IPS-NIHi11 (cell line): ENCODE measurements around the gene TJP1.
"Not testable (repeated sequence)": the region's sequence is repeated elsewhere in the genome, so short reads cannot be mapped to it uniquely, and the experiment has no call there.

ENCODE experiments used
- DNase-seq: peaks from one replicate; pipeline ENCODE4 v3.0.0; 2012; ENCODE audit warnings: mixed read lengths, low spot score

The TJP1 gene

GRCh38 chr15:29699791-29700190, 122.5 kb downstream of the TJP1 start:
- DNase-seq: no peak

DNA sequence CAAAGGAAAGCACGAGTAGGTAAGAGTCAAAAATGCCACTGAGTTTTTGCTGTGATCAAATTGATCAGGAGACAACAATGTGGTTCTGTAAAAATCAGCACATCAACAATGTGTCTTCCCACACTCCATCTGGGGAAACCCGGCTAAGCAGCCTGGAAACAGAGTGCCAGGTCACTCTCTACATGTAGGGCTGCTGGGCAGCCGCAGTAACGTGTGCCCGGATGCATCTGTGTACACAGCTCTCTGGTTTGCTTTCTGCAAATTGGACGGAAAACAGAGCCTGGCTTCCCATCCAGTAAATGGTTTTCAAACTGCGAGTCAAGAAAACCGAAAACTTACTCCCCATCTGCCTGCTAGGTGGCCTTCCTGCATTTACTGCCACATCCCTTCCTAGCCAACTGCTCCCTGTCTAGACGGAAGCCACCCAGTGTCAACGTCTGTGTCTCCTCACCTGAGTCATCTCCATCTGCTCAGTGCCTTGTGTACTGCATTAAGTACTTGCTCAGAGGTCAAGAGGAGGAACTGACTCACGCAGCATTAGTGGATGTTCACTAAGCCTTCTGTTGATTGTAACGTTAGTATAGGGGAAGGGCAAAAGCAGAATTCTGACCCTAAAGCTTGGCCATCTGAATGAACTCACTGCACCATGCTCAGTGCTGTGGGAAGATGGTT, 124.1 kb downstream of the TJP1 start:
- no peak for DNase-seq

DNA sequence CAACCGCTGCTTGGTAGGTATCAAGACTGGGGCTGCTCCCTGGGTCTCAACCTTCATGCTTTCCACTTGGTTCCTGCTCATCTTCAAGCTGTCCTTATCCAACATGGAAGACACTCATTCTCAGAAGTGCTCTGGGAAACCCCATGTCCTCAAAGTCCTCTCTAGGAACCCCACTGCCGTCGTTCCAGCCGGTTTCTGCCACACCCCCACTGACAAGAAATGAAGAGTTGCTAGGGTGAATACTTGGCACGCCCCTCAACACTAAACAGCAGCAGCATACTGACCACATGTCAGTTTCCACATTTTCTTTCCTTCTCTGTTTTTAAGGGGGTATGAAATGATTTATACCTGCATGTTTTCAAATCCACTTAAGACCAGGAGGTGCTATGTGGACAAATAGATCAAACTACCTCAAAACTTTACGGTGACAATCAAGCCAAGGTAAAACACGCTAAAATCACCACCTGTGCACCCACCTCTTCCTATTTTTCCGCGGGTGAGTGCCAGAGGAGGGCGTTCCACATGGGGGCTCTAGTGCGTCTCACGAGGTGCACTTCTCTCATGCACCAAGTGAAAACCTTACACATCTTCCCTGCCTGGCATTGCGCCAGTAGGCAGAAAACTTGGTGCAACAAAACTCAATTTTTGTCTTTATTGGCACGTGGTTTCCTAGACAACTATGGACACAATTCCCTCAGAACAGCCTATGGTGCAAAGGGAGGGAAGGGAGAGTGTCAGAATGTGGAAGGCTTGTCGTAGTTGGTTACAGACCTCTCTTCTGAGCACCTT, 125.1 kb downstream of the TJP1 start:
- no peak for DNase-seq

- not testable (repeated sequence) for DNase-seq
Measured at GRCh38 chr15:29696506-29696905, 125.8 kb downstream of the TJP1 start.

DNA sequence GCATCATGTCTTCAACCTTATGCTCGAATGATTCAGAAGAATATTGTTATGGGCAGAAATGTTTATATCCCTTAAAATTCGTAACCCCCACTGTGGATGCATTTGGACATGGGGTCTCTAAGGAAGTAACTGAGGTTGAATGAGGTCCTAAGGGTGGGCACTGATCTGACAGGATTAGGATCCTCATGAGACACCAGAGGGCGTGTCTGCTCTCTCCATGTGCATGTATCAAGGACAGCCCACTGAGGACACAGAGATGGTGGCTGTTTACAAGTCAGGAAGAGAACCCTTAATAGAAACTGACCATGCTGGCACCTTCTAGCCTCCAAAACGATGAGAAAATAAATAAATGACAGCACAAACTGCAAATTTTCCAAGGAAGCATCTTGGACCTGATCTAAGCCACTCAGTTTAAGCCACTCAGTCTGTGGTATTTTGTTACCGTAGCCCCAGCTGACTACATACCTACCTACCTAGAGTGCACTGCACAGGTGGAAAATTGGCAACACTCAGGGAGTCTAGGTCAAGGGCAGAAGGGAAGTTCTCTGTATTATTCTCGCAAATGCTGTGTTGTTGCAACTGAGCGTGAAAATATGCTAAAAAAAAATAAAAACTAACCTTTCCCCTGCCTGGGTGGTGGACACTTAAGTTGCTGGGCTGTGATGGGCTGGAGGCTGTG, 126.6 kb downstream of the TJP1 start:
- DNase-seq: no peak

GRCh38 chr15:29693225-29693624, 129.0 kb downstream of the TJP1 start:
- no peak for DNase-seq

GRCh38 chr15:29692527-29692926, 129.7 kb downstream of the TJP1 start:
- no peak for DNase-seq

- no peak for DNase-seq
Measured at GRCh38 chr15:29690765-29691475, 131.3 kb downstream of the TJP1 start.

DNA sequence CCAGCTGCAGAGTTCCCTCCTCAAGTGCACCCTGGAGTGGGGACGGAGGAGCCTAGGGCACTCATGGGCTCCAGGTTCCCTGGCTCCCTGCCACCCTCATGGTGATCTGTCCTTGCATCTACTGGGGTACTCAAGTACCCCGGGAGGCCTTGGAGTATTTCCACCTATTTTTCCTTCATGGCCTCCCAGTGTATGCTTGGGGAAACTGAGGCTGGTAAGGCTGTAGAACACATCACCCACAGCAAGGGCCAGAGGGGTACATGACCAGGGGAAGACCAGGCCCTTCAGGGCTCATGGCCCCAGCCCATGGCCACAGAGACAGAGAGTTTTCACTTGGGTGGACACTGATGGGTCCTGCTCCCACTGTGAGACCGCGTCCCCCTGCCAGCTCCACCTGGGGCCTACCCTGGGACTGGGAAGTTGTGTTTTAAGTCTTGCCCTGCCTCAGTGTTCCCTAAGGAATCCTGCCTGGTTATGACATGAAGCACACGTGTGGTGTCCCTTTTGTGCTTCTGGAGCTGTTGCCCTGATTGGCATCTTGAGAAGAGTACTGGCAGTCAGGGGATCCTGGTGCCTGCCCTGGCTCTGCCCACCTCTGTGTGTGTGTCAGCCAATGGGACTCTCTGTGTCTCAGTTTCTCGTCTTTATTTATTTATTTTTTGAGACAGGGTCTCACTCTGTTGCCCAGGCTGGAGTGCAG, 132.8 kb downstream of the TJP1 start:
- no peak for DNase-seq

DNA sequence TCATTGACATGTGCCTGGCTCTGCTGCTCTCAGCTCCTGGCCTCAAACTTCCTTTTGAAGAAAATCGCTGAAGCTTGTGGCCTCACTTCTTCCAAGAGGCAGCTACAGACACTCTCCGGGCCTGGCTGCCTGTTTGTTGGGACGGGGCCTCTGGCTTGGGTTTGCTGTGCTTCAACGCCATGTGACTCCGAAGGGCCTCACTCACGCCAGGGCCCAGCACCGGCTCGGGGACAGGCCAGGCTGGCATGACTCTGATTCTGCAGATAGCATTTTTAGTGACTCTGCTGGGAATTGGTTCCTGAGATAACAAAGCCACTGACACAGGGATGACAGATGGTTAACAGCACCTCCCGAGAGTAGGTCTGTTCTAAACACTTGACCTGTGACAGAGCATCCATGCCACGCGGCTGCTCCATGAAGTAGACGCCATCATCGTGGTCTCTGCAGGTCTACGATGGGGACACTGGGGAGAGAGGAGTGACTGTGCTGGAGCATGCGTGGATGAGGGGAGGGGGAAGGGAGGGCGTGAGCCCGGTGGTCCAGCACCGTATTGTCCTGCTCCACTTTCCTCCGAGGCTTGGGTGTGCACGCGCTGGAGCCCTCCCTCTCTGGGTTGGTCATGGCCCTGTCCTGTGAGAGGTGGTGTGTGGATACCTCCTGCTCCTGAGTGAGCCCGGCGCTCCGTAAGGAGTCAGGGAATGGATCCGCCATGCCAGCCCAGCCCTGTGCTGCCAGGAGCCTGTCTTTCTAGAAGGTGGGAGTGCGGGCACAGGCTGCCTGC, 133.6 kb downstream of the TJP1 start:
- no peak for DNase-seq

- no peak for DNase-seq
Measured at GRCh38 chr15:29687939-29688505, 134.2 kb downstream of the TJP1 start.

DNA sequence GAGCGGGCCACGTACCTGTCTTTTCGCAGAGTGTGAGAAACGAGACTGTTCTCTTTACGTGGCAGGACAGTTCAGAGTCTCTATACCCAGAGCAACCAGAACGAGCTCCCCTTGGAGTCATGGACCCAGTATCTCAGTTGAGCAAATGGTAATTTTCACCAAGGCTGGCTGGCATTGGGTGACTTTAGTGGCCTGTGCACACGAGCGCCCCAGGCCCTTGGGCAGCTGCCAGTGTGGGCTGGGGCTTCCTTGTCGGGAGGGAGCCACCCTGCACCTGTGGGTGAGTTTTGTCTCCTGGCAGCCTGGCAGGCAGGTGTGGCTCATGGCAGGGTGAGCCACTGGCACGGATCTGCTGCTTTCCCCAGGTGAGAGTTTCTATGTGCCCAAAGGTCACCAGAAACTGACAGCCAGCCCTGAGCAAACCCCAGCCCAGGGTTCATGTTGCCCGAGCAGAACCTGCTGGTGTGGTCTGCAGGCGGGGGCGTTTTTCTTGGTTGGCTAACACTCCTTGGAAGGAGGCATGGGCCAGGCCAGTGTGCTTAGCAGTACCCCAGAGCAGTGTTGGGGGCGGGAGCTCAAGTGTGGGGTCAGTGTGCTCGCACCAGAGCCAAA, 135.0 kb downstream of the TJP1 start:
- no peak for DNase-seq

- DNase-seq: no peak
Measured at GRCh38 chr15:29686445-29687203, 135.6 kb downstream of the TJP1 start.

GRCh38 chr15:29686079-29686425, 136.2 kb downstream of the TJP1 start:
- no peak for DNase-seq

DNA sequence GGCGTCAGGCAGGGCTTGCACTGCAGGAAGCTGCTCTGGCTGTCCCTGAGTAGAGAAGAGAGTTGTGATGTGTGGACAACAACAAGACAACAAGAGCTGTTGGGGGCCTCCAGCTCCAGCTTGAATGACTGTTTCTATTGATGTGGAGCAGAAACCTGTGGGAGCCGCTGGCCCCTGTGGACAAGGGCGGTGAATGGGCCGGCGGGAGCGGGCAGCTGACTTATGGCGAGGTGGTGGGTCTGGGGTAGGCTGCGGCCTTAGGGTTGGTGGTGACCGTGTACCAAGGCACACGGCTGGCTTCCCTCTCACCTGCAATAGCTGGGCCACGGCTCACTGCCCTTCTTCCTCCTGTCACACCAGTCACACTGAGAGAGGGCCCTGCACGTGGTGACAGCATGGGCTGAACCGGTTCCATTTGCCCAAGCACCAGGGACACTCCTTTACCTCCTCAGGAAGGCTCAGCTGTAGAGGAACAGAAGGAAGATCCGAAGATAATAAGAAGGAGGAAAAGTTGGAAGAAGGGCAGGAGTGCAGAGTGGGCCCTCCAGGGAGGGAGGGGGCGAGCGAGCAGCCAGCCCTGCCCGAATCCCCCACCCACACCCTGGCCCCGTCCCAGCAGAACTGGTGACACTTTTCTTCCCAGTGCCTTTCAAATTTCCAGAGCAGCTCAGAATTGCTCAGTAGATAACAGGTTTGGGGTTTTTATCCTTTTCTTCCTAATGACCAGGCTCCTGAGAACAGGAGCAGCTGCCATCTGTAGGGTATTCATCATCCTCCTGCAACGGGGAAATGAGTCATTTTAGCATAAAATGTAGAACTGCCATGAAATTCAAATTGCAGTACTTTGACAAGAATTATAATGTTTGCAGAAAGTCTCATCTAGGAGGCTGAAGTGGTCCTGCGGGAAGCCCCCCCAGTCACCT, 136.9 kb downstream of the TJP1 start:
- DNase-seq: no peak

GRCh38 chr15:29682781-29683180, 139.5 kb downstream of the TJP1 start:
- no peak for DNase-seq

- DNase-seq: no peak
Measured at GRCh38 chr15:29682361-29682760, 139.9 kb downstream of the TJP1 start.

- DNase-seq: no peak
Measured at GRCh38 chr15:29681946-29682345, 140.3 kb downstream of the TJP1 start.
